ENCODE measurements around the gene C6.
"Not testable (repeated sequence)": the region's sequence is repeated elsewhere in the genome, so short reads cannot be mapped to it uniquely, and the experiment has no call there.

C6 gene

DNA sequence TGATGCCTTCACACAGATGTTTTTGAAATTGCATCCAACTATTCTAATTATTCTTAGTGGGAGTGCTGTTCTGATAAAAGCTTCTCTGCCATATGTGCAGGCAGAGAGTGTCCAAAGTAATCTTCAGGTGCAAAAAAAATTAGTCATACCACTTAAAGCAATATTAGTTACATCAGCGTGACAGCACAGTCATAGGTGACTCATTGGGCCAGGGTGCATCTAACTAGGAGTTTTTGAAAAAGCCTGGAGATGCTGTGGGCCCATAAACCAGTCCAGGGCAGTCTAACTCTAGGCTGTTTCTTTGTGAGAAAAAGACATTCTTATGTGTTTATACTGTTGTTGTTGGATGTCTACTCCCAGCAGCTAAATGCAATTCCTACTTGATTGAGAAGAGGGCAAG, 33.0 kb upstream of the C6 start:
- no peak overlapping the region for H3K4me3 Mint-ChIP-seq
- H3K27ac Mint-ChIP-seq: peak overlapping the region in 2 of 3 experiments; percentile 14 to 63
- H3K36me3 Mint-ChIP-seq (ENCODE audit: low read depth): no peaks in the 10 kb centered on the region
- H3K27me3 Mint-ChIP-seq (ENCODE audit: low read depth): no peaks in the 10 kb centered on the region
- TF ChIP-seq, protein P1, sequence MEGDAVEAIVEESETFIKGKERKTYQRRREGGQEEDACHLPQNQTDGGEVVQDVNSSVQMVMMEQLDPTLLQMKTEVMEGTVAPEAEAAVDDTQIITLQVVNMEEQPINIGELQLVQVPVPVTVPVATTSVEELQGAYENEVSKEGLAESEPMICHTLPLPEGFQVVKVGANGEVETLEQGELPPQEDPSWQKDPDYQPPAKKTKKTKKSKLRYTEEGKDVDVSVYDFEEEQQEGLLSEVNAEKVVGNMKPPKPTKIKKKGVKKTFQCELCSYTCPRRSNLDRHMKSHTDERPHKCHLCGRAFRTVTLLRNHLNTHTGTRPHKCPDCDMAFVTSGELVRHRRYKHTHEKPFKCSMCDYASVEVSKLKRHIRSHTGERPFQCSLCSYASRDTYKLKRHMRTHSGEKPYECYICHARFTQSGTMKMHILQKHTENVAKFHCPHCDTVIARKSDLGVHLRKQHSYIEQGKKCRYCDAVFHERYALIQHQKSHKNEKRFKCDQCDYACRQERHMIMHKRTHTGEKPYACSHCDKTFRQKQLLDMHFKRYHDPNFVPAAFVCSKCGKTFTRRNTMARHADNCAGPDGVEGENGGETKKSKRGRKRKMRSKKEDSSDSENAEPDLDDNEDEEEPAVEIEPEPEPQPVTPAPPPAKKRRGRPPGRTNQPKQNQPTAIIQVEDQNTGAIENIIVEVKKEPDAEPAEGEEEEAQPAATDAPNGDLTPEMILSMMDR (IDR thresholded peaks at IDR 0.05; ENCODE audit: unreplicated experiment in 3 of 3): no peak
- H3K4me1 Mint-ChIP-seq: peaks cover 9% of the 10 kb centered on the region
- H3K9me3 Mint-ChIP-seq: no peaks in the 10 kb centered on the region

DNA sequence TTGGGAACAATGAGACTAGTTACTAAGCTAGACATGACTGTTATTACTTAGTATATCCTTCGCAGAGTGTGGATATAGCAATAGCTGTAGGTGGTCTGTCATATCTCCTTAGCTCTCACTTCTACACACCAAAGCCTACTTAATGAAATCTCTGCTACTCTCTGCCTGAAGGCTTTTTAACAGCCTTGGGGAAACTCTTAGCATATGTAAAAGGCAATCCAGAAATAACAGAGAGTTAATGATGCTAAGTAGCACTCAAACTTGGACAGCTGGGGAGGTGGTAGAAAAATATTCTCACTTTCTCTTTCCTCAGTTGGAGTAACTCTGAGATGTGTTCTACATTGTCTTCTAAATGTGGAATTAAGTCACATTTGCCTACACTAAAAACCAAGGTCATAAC, 30.2 kb upstream of the C6 start:
- Mint-ChIP-seq H3K27me3 (ENCODE audit: low read depth) (no peaks in the 10 kb centered on the region), H3K27ac (no peak overlapping the region), H3K4me1 (peaks cover 9% of the 10 kb centered on the region), H3K9me3 (peaks cover 6% of the 10 kb centered on the region), H3K36me3 (ENCODE audit: low read depth) (no peaks in the 10 kb centered on the region), H3K4me3 (no peak overlapping the region)
- TF ChIP-seq, protein P1 (IDR thresholded peaks at IDR 0.05; ENCODE audit: unreplicated experiment in 3 of 3): no peak

DNA sequence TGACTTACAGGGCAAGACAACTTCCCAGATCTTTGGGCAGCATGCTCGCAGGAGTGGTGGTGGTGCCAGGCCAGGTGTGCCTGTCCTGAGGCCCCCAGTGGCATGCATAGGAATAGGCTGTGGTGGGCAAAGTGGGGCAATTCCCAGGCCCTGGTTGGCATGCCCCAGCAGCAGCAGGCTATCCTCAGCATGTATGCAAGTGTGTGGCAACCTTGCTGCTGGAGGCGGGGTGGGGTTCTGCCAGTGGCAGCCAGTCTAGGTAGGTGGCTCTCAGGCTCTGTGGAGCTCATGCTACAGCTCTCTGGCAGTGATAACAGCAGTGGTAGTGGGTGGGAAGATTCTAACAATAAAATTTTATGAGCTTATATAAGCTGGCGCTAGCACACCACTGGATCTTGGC, 27.7 kb upstream of the C6 start:
- no peaks in the 10 kb centered on the region for H3K36me3 Mint-ChIP-seq (ENCODE audit: low read depth)
- H3K9me3 Mint-ChIP-seq: peaks cover 6% of the 10 kb centered on the region
- H3K27me3 Mint-ChIP-seq (ENCODE audit: low read depth): no peaks in the 10 kb centered on the region
- no peak overlapping the region for H3K4me3 Mint-ChIP-seq
- TF ChIP-seq, protein P1 (IDR thresholded peaks at IDR 0.05; ENCODE audit: unreplicated experiment in 3 of 3): no peak
- no peak overlapping the region for H3K27ac Mint-ChIP-seq
- peaks cover 1% of the 10 kb centered on the region for H3K4me1 Mint-ChIP-seq

- no peaks in the 10 kb centered on the region for H3K4me1 Mint-ChIP-seq
- peaks cover 6% of the 10 kb centered on the region for H3K9me3 Mint-ChIP-seq
- H3K27me3 Mint-ChIP-seq (ENCODE audit: low read depth): no peaks in the 10 kb centered on the region
- no peak overlapping the region for H3K4me3 Mint-ChIP-seq
- no peaks in the 10 kb centered on the region for H3K36me3 Mint-ChIP-seq (ENCODE audit: low read depth)
- TF ChIP-seq, protein P1 (IDR thresholded peaks at IDR 0.05; ENCODE audit: unreplicated experiment in 3 of 3): no peak
- no peak overlapping the region for H3K27ac Mint-ChIP-seq
Observed at GRCh38 chr5:41240390-41240789, 27.1 kb upstream of the C6 start.

GRCh38 chr5:41234475-41234874, 21.1 kb upstream of the C6 start:
- TF ChIP-seq, protein P1 (IDR thresholded peaks at IDR 0.05; ENCODE audit: unreplicated experiment in 3 of 3): no peak
- H3K27ac Mint-ChIP-seq: no peak overlapping the region
- no peak overlapping the region for H3K4me3 Mint-ChIP-seq
- H3K9me3 Mint-ChIP-seq: peaks cover 15% of the 10 kb centered on the region
- H3K36me3 Mint-ChIP-seq (ENCODE audit: low read depth): no peaks in the 10 kb centered on the region
- no peaks in the 10 kb centered on the region for H3K4me1 Mint-ChIP-seq
- H3K27me3 Mint-ChIP-seq (ENCODE audit: low read depth): no peaks in the 10 kb centered on the region

GRCh38 chr5:41232797-41233196, 19.5 kb upstream of the C6 start:
- H3K9me3 Mint-ChIP-seq: peaks cover 22% of the 10 kb centered on the region
- no peak overlapping the region for H3K27ac Mint-ChIP-seq
- TF ChIP-seq, protein P1 (IDR thresholded peaks at IDR 0.05; ENCODE audit: unreplicated experiment in 3 of 3): no peak
- no peaks in the 10 kb centered on the region for H3K27me3 Mint-ChIP-seq (ENCODE audit: low read depth)
- no peaks in the 10 kb centered on the region for H3K36me3 Mint-ChIP-seq (ENCODE audit: low read depth)
- no peaks in the 10 kb centered on the region for H3K4me1 Mint-ChIP-seq
- H3K4me3 Mint-ChIP-seq: no peak overlapping the region

DNA sequence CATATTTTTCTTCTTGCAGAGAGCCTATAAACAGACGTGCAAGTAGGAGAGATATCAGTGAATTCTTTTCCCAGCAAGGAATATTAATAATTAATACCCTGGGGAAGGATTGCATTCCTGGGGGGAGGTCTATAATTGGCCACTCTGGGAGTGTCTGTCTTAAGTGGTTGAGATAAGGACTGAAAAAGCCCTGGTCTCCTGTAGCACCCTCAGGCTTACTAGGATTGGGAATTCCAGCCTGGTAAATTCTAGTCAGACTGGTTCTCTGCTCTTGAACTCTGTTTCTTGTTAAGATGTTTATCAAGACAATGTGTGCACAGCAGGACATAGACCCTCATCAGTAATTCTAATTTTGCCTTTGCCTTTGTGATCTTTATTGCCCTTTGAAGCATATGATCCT, 16.9 kb upstream of the C6 start:
- H3K27ac Mint-ChIP-seq; H3K27me3 Mint-ChIP-seq (ENCODE audit: low read depth); H3K4me1 Mint-ChIP-seq; H3K36me3 Mint-ChIP-seq (ENCODE audit: low read depth); H3K4me3 Mint-ChIP-seq: not testable (repeated sequence)
- H3K9me3 Mint-ChIP-seq: peaks cover 38% of the 10 kb centered on the region

All from nephron (organoid).